Activated CD4-positive, alpha-beta T cell treated with anti-CD3 and anti-CD28 coated beads, Interleukin-2, amount 10 ng/mL, durations not matched to agents 24 days and 14 days (primary cell): ENCODE measurements around the gene PLEKHH2. TPM values are rescaled to one million over a fixed set of nuclear protein-coding genes. Genes with fewer than 3 reads are reported as not detected.
A peak's percentile ranks its signal among the peaks of the same experiment; 100 is the strongest.

Experiments
- DNase-seq: peaks from one replicate; pipeline ENCODE4 v3.0.0; 2022
- H3K27ac Mint-ChIP-seq: one replicate; pipeline ENCODE4 v1.8.0; 2022; ENCODE audit warnings: mild to moderate bottlenecking, mixed read lengths
- H3K27me3 Mint-ChIP-seq: one replicate; pipeline ENCODE4 v1.8.0; 2022; ENCODE audit warnings: mixed read lengths
- H3K36me3 Mint-ChIP-seq: one replicate; pipeline ENCODE4 v1.8.0; 2022; ENCODE audit warnings: low read depth, mild to moderate bottlenecking, mixed read lengths
- H3K4me1 Mint-ChIP-seq: one replicate; pipeline ENCODE4 v1.8.0; 2021; ENCODE audit warnings: mixed read lengths
- H3K4me3 Mint-ChIP-seq: one replicate; pipeline ENCODE4 v1.8.0; 2022; ENCODE audit warnings: mild to moderate bottlenecking, moderate library complexity, mixed read lengths
- H3K9me3 Mint-ChIP-seq: one replicate; pipeline ENCODE4 v1.8.0; 2021; ENCODE audit warnings: mixed read lengths
- intact Hi-C: fragments of 100-400 bp; cut with micrococcal nuclease; formaldehyde crosslinking; loops from one replicate; pipeline ENCODE4 v1.15.1; 2023
- total RNA-seq: library from RNA; stranded (reverse); gene quantifications from 2 replicates; pipeline ENCODE4 v1.2.3, GENCODE V29; 2022

The PLEKHH2 gene
- total RNA-seq, 1 donor from 2014 or later = 0.65 TPM

DNA sequence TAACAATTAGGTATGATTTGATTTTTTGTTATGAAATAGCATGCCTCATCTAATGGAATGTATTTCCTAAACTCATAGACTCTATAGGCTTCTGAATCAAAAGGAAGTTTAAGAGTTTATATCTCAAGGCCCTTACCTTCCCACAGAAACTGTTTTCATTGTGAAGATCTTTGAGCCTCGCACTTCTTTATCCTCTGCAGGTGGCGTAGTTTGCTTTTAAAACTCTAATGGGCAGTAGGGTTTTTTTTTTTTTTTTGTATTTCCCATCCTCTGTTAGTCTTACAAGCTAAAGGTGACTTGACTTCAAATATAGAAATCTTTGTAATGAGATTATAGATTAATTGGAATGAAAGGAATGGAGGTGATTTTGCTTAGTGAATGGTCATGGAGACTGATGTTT is 165.1 kb downstream of the PLEKHH2 start:
- Mint-ChIP-seq H3K9me3 (no peaks in the 10 kb centered on the region), H3K27me3 (no peaks in the 10 kb centered on the region), H3K4me1 (no peaks in the 10 kb centered on the region), H3K36me3 (no peaks in the 10 kb centered on the region), H3K4me3 (no peak overlapping the region), H3K27ac (no peak overlapping the region)
- intact Hi-C loops = no loop called here
- peak; percentile 5 for DNase-seq

GRCh38 chr2:43803113-43803512 is 166.1 kb downstream of the PLEKHH2 start:
- Mint-ChIP-seq H3K27ac (no peak overlapping the region), H3K9me3 (no peaks in the 10 kb centered on the region), H3K27me3 (peaks cover 1% of the 10 kb centered on the region), H3K36me3 (no peaks in the 10 kb centered on the region), H3K4me1 (no peaks in the 10 kb centered on the region), H3K4me3 (no peak overlapping the region)
- DNase-seq = peak; percentile 14
- intact Hi-C loops = no loop called here

DNA sequence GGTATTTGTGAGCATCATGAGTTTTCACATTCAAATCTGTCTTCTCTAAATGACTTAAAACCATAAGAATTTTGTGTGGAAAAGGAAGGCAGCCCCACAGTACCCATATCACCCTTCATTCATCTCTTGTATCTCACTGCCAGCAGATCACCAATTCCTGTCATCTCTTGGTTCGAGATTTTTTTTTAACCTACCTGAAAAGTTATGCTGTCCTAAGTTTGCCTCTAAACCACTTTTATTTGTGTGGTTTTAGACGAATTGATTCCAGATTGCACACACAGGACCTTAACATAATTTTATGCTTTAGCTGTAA is 169.6 kb downstream of the PLEKHH2 start:
- H3K36me3 Mint-ChIP-seq = no peaks in the 10 kb centered on the region
- DNase-seq = peak; percentile 11
- H3K4me3 Mint-ChIP-seq = no peak overlapping the region
- peaks cover 1% of the 10 kb centered on the region for H3K27me3 Mint-ChIP-seq
- intact Hi-C loops = no loop called here
- no peaks in the 10 kb centered on the region for H3K4me1 Mint-ChIP-seq
- H3K27ac Mint-ChIP-seq = no peak overlapping the region
- H3K9me3 Mint-ChIP-seq = no peaks in the 10 kb centered on the region

DNA sequence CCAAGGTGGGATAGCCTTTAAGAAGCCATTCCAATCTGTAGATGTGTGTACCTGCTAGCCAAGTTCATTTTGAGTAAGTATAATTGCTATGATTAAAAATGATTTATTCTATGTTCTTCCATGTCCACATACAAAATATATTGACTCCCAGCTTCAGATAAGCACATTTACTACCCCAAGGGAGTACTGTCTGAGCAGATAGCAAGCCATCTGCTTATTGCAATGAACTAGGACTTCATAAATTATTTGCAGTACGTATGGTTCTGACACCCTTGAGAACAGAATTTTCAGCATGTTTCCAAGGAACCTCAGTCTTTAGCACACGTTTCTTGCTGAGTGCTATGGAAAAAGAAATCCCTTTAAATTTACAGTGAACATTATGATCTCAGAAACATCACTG is 173.4 kb downstream of the PLEKHH2 start:
- Mint-ChIP-seq H3K27me3 (peaks cover 1% of the 10 kb centered on the region), H3K4me1 (no peaks in the 10 kb centered on the region), H3K36me3 (no peaks in the 10 kb centered on the region), H3K27ac (no peak overlapping the region), H3K9me3 (no peaks in the 10 kb centered on the region), H3K4me3 (no peak overlapping the region)
- DNase-seq = no peak
- intact Hi-C loops = no loop called here

- Mint-ChIP-seq H3K4me3 (no peak overlapping the region), H3K36me3 (no peaks in the 10 kb centered on the region), H3K9me3 (no peaks in the 10 kb centered on the region), H3K27ac (no peak overlapping the region), H3K27me3 (peaks cover 1% of the 10 kb centered on the region), H3K4me1 (no peaks in the 10 kb centered on the region)
- no peak for DNase-seq
- intact Hi-C loops = no loop called here
These were observed 173.8 kb downstream of the PLEKHH2 start for GRCh38 chr2:43810888-43811287.

DNA sequence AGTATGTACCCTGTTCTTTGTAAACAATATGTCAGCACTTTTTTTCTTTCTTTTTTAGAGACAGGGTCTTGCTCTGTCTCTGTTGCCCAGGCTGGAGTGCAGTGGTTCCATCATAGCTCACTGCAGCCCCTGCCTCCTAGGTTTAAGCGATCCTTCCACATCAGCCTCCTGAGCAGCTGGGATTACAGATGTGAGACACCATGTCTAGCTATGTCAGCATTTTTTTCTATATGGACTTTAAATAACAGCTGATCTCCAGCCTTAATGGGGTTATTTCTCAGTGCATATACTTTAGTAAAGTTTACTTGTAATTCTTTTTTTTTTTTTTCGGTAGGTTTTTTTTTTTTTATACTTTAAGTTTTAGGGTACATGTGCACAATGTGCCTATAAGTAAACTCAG is 174.9 kb downstream of the PLEKHH2 start:
- Mint-ChIP-seq H3K4me1 (no peaks in the 10 kb centered on the region), H3K27me3 (peaks cover 1% of the 10 kb centered on the region), H3K4me3 (no peak overlapping the region), H3K36me3 (no peaks in the 10 kb centered on the region), H3K9me3 (no peaks in the 10 kb centered on the region), H3K27ac (no peak overlapping the region)
- no peak for DNase-seq
- intact Hi-C loops = no loop called here

- intact Hi-C loops = no loop called here
- H3K36me3 Mint-ChIP-seq = no peaks in the 10 kb centered on the region
These were observed 175.9 kb downstream of the PLEKHH2 start for GRCh38 chr2:43812947-43813346.

GRCh38 chr2:43814711-43815110 is 177.7 kb downstream of the PLEKHH2 start:
- H3K27me3 Mint-ChIP-seq = no peaks in the 10 kb centered on the region
- no peaks in the 10 kb centered on the region for H3K9me3 Mint-ChIP-seq
- no peaks in the 10 kb centered on the region for H3K4me1 Mint-ChIP-seq
- DNase-seq = no peak
- H3K36me3 Mint-ChIP-seq = no peaks in the 10 kb centered on the region
- H3K27ac Mint-ChIP-seq = no peak overlapping the region
- intact Hi-C loops = no loop called here
- no peak overlapping the region for H3K4me3 Mint-ChIP-seq

More at GRCh38 chr2:43812947-43813346, 175.9 kb downstream of the PLEKHH2 start:
- DNase-seq = no peak
- no peaks in the 10 kb centered on the region for H3K9me3 Mint-ChIP-seq
- H3K4me1 Mint-ChIP-seq = no peaks in the 10 kb centered on the region
- H3K27me3 Mint-ChIP-seq = no peaks in the 10 kb centered on the region
- H3K4me3 Mint-ChIP-seq = no peak overlapping the region
- H3K27ac Mint-ChIP-seq = no peak overlapping the region

Other genes with a start within 250 kb of the PLEKHH2 start
- gene THADA, start 41.2 kb upstream of the PLEKHH2 start, total RNA-seq = 41.6 and 55.4 TPM in 2 replicates
- gene C1GALT1C1L, start 39.2 kb downstream of the PLEKHH2 start, total RNA-seq = not detected in 2 replicates
- 9.8 and 10.8 TPM in 2 replicates for gene DYNC2LI1, start 136.8 kb downstream of the PLEKHH2 start, total RNA-seq
- not detected in 2 replicates for gene ABCG5, start 201.6 kb downstream of the PLEKHH2 start, total RNA-seq
- not detected in 2 replicates for gene ABCG8, start 201.7 kb downstream of the PLEKHH2 start, total RNA-seq